Posterior cingulate gyrus (tissue), 11 donors: ENCODE results near the gene TNRC6B.
"Not testable (repeated sequence)": the region's sequence is repeated elsewhere in the genome, so short reads cannot be mapped to it uniquely, and the experiment has no call there.

ENCODE experiments used
- DNase-seq, 10 donors: peaks; one replicate each; pipeline versions ENCODE4 v3.0.0 to v3.0.0-alpha.2; 2020 to 2021; ENCODE audit warnings: mixed read lengths in 3 of 10
- intact Hi-C: fragments of 100-400 bp; cut with DNase I; formaldehyde crosslinking; loops from one replicate; pipeline ENCODE4 v1.15.1; 2023

Gene TNRC6B

DNA sequence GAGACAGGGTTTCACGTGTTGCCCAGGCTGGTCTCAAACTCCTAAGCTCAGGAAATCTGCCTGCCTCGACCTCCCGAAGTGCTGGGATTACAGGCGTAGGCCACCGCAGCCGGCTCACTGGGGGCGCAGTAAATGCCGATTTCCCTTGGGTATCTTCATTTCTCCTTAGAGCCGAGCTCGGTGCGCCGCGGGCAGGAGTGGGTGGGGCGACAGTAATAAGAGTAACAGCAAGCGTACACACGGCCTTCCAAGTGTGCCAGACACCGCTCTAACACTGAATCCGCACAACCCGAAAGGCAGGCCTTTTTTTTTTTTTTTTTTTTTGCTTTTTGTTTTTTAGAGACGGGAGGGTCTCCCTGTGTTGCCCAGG lies 168.1 kb downstream of the TNRC6B start:
- peak in 1 of 10 donors; percentile 22 for DNase-seq
- intact Hi-C loops: loop anchor here (5.0 to 10.0 kb wide), 3 partner anchors 171 to 813 kb away; partner anchors contain the start of genes RPS19BP1 and TNRC6B

DNA sequence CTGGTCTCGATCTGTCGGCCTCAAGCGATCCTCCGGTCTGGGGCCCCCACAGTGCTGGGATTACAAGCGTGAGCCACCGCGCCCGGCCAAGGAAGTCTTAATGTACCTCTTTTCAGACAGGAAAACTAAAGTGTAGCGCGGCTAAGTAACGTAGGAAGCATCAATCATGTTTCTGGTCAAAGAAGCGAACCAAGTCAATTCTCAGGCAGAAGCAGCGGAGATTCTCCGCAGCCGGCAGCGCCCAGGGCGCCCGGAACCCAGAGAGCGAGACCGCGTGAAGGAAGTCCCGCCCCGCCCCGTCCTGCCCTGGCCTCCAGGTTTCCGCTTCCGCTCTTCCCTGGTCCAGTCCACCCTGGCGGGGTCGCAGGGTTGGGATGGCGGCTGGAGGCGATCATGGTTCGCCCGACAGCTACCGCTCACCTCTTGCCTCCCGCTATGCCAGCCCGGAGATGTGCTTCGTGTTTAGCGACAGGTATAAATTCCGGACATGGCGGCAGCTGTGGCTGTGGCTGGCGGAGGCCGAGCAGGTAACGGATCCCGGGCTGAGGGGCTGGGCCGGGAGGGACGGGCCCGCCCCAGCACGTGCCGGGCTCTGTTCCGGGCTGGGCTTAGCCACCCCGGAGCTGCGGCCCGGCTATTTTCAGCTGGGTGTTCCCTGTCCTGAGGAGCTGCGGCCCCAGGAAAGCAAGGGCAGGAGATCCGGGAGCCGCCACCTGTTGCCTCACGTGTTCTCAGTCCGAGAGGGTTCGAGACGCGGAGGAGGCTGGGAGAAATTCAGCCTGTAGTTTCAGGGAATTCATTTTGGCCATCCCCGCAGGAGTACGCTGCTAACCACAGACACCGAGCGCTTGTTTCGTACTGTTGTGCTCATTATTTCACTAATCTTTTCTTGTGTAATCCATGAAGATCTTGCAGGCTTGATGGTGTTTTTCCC lies 168.7 kb downstream of the TNRC6B start, which contains the start of gene ADSL:
Gene ADSL (plus strand): TSS at position 316 of the 934 bp plus-strand sequence. CDS start 59 bp downstream, at position 375.
- intact Hi-C loops: loop anchor here (5.0 to 10.0 kb wide), 3 partner anchors 172 to 814 kb away; partner anchors contain the start of genes RPS19BP1 and TNRC6B
- DNase-seq: peak; percentile 78 to 98 (median 87)

DNA sequence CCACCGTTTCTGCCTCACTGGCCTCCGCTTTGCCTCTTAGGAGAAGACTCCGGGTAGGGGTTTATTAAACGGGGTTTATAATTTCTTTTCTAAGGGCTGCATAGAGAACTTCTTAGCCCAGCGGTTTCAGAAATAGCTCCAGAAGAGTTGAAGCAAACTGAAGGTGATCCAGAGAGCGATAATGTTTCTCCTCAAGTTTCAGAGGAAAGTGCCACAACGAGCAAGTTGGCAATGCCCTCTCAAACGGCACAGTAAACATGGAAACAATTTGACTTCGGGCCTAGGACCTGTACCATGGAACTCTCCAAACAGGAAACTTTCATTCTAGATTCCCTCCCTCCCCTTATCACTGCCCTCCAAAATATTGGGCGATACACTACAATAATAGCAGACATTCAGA lies 169.6 kb downstream of the TNRC6B start:
- no peak for DNase-seq
- intact Hi-C loops: loop anchor here (5.0 to 10.0 kb wide), 3 partner anchors 172 to 815 kb away; partner anchors contain the start of genes RPS19BP1 and TNRC6B

DNA sequence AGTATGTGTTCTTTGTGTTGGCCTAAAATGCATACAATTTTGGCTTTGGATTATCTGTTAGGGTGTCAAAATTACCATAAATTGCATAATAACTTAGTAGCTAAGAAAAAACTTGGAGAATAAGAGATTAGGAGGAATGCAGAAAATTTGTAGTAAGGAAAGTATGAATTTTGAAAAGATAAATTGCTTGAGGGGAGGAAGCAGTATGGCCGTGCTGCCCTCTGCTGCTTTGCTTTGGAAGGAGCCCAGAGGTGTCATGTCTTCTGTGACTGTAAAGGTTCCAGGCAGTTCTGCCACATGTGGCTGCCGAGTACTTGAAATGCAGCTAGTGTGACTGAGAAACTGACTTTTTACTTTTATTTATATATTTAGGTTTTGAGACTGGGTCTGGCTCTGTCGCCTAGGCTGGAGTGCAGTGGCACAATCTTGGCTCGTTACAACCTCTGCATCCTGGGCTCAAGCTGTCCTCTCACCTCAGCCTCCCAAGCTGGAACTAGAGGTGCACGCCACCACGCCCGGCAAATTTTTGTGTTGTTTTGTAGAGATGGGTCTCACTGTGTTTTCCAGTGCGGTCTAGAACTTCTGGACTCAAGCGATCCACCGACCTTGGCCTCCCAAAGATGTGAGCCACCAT lies 170.4 kb downstream of the TNRC6B start:
- intact Hi-C loops: loop anchor here (5.0 to 10.0 kb wide), 3 partner anchors 173 to 816 kb away; partner anchors contain the start of genes RPS19BP1 and TNRC6B
- peak in 6 of 10 donors; percentile 45 to 90 (median 53) for DNase-seq

DNA sequence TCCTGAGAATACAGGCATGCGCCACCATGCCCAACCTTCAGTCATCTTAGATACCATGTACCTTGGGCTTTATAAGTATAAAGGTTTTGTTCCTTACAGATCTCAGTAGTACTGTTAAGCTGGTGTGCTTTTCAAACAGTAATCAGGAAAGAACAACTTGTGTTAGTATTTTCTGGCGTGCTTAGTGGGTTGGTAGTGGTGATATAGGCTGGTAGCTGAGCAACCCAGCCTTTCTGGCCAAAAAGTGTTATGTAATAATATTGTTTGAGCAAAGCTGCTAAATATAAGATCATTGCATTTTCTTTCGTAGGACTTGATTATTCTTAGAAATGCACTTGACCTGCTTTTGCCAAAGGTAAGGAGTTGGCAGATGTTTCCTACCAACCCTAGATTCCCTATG lies 175.0 kb downstream of the TNRC6B start:
- DNase-seq: no peak
- intact Hi-C loops: no loop called here

DNA sequence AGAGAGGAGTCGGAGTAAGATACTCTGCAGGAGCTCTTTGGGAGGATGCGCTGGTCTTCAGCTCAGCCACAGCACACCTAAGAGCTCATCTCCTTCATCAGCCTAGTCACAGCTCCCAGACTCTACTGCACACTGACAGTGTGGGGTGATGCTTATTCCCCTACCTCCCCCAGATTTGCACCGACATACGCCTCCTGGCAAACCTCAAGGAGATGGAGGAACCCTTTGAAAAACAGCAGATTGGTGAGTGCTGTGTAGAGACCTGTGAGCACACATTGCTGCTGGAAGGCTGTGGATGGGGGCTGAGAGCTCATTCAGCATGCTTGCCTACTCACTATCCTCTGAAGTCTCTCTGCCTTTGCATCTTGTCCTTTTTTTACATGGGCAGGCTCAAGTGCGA lies 183.4 kb downstream of the TNRC6B start:
- peak in 1 of 10 donors; percentile 86 for DNase-seq
- intact Hi-C loops: no loop called here

DNA sequence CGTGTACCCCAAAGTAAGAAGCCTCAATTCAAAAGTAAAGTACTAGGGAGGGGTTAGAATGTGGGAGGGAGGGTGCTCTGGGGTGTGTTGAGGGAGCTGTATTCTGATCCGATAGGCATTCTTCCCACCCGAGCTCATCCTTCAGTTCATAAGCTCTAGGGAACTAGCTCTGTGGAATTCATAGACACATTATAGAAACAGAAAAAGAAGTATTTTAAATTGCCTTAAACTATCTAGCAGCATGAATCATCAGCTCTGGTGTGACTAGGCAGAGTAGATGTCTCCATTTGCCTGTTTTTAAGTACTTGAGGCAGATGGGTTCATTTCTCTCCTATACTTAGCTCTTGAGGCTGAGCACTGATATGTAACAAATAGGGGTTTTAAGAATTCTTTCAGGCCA lies 185.3 kb downstream of the TNRC6B start:
- intact Hi-C loops: no loop called here

DNA sequence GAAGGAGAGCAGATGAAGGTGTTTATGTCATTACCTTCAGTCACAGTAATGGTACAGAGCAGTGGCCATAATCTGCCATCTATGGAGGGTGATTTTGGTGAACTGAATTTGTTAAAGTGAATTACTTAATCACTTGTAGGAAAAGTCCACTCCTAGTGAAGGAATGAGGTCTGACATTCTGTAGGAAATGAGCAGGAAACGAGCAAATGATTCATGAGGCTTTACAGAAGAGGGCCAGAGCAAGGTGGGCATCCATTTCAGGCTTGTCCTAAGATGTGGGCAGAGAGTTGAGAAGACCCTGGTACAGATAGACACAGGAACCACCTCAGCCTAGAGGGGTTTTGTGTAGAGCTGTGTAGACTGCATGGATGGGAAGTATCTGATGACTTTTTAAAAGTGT lies 186.7 kb downstream of the TNRC6B start:
- intact Hi-C loops: no loop called here
- DNase-seq: no peak

More for the DNA sequence above, 185.3 kb downstream of the TNRC6B start:
- no peak for DNase-seq

DNA sequence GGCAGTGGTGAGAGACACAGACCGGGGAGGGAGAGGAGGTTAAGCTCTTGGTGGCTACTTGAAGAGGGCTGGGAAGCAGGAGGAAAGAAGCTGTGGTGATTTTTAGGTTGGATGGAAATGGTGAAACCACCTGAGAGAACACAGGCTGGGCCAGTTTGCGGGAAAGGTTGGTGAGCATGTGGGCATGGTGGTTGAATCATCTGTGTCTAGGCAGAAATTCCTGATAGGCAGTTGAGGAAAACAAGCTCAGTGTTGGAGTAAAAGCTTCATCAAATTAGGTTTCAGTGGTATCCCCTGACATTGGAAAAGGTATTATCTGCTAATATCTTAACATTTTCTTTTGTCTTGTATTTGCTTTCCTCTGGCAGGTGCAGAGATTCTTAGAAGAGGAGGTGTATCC lies 188.3 kb downstream of the TNRC6B start:
- no peak for DNase-seq
- intact Hi-C loops: no loop called here

DNA sequence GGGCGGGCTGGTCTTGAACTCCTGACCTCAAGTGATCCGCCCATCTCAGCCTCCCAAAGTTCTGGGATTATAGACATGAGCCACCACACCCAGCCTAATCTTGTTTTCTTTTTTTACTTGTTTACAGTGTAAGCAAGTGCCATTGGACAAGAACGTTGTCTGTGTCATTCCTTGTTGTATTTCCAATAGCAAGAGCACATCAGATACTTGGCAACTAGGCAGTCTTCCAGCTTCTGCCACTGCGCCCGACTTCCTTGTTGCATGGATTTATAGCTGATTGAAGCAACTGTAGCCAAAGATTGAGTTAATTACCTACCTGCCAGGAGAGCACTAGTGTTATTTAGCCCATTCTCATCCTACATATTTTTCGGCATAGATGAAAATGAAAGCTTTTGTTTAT lies 189.6 kb downstream of the TNRC6B start:
- intact Hi-C loops: no loop called here
- DNase-seq: no peak

DNA sequence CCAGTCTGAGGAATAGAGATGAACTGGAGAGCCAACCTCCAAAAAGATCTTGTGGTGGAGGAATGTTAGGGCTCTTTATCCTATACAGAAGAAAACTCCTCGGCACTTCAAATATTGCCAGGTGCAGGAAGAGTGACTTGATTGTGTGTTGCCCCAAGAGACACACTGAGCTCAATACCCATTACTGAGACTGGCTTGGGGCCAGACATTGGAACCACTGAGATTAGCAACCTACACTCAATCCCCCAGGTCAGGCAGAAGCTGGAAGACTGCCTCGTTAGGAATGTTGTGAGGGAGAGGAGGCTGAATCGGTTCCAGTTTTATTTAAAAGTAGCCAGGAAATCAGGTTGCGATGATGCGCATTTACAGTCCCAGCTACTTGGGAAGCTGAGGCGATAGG lies 190.3 kb downstream of the TNRC6B start:
- DNase-seq: no peak
- intact Hi-C loops: no loop called here

DNA sequence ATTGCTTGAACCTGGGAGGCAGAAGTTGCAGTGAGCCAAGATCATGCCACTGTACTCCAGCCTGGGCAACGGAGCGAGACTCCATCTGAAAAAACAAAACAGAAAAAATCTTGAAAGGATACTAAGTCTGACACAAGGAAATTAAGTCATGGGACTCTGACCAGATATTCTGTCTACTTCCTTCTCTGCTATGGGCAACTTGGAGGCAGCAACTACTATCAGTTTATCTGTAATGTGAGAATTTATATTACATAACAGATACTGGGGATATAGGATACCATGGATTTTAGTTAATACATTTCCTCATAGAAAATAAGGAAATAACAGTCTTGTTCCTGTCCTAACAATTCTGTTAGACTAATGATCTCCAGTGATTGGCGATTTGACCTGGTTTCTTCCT lies 191.1 kb downstream of the TNRC6B start:
- no peak for DNase-seq
- intact Hi-C loops: no loop called here

DNA sequence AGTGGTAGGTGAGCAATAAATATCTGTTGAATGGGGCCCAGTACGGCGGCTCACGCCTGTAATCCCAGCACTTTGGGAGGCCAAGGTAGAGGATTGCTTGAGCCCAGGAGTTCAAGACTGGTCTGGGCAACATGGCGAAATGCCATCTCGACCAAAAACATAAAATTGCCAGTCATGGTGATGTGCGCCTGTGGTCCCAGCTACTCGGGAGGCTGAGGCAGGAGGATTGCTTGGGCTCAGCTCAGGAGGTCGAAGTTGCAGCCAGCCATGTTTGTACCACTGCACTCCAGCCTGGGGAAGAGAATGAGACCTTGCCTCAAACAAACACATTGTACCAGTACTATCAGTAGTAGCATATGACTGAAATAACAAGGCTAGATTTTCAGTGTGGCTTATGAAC lies 196.8 kb downstream of the TNRC6B start:
- intact Hi-C loops: no loop called here

DNA sequence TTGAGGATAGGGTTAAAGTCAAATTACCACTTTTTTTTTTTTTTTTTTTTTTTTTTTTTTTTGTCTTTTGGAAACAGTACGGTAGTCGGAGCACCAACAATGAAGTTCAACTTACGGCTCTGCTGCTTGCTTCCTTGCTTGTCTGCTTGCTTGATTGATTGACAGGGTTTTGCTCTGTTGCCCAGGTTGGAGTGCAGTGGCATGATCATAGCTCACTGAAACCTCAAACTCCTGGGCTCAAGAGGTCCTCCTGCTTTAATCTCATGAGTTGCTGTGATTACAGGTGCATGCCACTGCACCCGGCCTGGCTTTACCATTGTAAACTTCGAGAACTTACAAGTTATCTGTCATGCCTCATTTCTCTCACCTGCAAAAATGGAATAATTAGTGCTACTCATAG lies 198.4 kb downstream of the TNRC6B start:
- no peak for DNase-seq
- intact Hi-C loops: no loop called here

More for the DNA sequence above, 196.8 kb downstream of the TNRC6B start:
- DNase-seq: no peak

DNA sequence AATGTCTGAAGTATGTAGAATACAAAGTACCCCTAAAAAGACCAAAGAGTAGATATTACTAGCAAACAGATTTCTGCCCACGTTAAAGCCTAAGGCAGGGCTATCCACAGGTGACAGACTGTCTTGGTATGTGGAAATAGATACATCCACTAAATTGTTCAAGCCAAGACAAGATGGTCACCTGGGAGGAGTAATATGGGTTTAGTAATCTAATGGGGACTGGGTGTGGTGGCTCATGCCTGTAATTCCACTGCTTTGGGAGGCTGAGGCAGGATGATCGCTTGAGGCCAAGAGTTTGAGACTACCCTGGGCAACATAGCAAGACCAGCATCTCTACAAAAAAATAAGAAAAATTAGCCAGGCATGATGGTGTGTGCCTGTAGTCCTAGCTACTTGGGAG lies 200.2 kb downstream of the TNRC6B start:
- intact Hi-C loops: no loop called here

DNA sequence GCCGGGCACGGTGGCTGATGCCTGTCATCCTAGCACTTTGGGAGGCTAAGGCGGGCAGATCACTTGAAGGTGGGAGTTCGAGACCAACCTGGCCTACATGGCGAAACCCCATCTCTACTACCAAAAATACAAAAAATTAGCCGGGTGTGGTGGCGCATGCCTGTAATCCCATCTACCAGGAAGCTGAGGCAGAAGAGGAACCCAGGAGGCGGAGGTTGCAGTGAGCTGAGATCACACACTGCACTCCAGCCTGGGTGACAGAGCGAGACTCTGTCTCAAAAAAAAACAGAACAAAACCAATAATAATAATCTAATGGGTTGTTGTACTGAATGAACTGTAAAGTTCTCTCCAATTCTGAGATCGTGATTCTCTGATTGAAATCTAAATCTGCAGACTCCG lies 200.7 kb downstream of the TNRC6B start:
- DNase-seq, intact Hi-C loops: not testable (repeated sequence)

More for the DNA sequence above, 200.2 kb downstream of the TNRC6B start:
- DNase-seq: no peak

DNA sequence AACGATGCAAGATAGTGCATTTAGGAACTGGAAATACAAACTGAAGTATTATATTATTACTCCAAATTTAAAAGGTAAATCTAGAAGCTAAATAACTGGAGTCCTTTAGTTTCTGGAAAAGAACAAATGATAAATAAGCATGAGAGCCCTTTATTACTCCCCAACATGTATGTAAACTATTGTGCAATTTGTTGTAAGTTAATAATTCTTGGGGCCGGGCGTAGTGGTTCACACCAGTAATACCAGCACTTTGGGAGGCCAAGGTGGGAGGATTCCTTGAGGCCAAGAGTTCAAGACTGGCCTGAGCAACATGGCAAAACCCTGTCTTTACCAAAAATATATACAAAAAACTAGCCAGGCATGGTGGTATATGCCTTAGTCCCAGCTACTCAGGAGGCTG lies 203.7 kb downstream of the TNRC6B start:
- intact Hi-C loops: no loop called here
- DNase-seq: no peak

DNA sequence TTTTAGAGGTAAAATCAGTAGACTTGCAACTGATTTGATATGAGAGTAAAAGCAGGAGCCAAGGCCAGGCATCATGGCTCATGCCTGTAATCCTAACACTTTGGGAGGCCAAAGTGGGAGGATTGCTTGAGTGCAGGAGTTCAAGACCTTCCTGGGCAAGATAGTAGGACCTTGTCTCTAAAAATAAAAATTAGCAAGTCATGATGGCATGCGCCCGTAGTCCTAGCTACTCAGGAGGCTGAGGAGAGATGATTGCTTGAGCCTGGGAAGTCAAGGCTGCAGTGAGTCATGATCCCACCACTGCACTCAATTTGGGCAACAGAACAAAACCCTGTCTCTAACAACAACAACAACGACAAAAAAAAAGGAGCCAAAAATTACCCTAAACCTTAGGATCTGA lies 206.2 kb downstream of the TNRC6B start:
- intact Hi-C loops: no loop called here
- DNase-seq: no peak

DNA sequence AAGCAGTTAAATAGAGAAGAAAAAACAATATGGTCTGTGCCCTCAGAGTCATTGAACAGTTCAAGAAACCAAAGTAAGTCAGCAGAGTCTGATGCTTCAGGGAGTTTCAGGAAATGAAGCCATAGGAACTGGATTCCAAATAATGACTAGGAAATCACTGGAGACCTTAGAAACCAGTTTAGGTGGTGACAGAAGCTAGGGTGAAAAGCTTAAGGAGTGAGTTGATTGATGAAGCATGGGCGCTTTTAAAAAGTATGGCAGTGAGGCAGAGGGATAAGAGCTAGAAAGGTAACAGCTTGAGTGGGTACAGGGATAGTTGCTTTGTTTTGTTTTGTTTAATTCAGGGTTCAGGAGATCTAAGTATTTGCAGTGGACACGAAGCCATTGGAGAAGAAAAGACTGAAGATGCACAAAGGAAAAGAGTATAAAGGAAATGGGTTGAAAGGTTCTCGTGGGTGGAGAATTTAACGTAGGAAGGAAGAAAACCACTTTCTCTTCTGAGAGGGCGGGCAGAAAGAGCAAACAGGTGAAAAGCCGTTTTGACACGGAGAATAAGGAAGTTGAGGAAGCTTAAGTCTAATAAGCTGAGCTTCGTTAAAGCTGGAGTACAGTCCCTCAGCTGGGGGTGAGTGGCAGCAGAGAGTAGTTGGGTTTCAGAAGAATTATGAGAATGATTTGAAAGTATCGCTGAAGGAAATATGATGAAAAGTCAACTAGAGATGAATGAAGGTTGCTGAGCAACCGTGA lies 207.5 kb downstream of the TNRC6B start:
- no peak for DNase-seq
- intact Hi-C loops: no loop called here
